AG04449 (cell line): ENCODE results near the gene NR6A1.

Experiments used
- CTCF ChIA-PET: fragments of 350-600 bp; formaldehyde crosslinking; extraction: SDS; loops from one replicate; lab custom pipeline; 2021; ENCODE audit warnings: antibody characterized with exemption; lab: Yijun Ruan, JAX
- POLR2A ChIA-PET: fragments of 400-600, 350-600 bp; formaldehyde crosslinking; extraction: SDS; loops from one replicate; lab custom pipeline; 2020; ENCODE audit warnings: antibody characterized with exemption, inconsistent platforms; lab: Yijun Ruan, JAX
- DNase-seq: peaks from one replicate; pipeline ENCODE4 v3.0.0-alpha.2; 2010; ENCODE audit warnings: low read depth, low spot score
- H3K4me3 ChIP-seq: 2 replicates; pipeline ENCODE4 v1.5.1; 2011; ENCODE audit warnings: low read depth, mild to moderate bottlenecking, control low read depth, low read length
- TF ChIP-seq, protein P1 (sequence below): IDR thresholded peaks from one replicate; pipeline ENCODE4 v1.5.1; 2011; ENCODE audit warnings: mild to moderate bottlenecking, moderate library complexity, low read length, control low read depth, inconsistent platforms; ENCODE audit not compliant: insufficient read depth; ENCODE audit errors: missing control alignments

NR6A1 gene

DNA sequence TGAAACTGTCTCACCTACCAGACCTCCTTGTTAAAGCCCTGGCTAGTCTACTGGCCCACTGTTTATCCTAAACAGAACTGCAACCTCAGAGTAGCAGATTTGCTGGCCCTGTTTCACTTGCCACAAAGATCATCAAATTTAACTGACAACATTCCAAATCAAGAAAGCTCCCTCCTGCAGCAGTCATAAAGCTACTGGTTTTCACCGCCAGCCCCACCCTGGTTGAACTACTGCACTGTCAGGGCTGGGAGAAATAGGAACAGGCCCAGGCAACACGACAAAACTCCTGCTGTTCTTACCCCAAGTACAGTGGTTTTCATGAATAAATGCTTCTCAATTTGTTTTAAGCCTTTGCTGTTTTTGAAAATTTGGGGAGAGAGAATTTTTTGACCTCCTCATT lies 63.0 kb downstream of the NR6A1 start:
- H3K4me3 ChIP-seq: no peak overlapping the region
- POLR2A ChIA-PET: interaction anchor here (1.7 kb wide), 1 partner anchor 49 kb away, joined by 14 read pairs; no protein-coding TSS in a partner anchor
- TF ChIP-seq, protein P1, sequence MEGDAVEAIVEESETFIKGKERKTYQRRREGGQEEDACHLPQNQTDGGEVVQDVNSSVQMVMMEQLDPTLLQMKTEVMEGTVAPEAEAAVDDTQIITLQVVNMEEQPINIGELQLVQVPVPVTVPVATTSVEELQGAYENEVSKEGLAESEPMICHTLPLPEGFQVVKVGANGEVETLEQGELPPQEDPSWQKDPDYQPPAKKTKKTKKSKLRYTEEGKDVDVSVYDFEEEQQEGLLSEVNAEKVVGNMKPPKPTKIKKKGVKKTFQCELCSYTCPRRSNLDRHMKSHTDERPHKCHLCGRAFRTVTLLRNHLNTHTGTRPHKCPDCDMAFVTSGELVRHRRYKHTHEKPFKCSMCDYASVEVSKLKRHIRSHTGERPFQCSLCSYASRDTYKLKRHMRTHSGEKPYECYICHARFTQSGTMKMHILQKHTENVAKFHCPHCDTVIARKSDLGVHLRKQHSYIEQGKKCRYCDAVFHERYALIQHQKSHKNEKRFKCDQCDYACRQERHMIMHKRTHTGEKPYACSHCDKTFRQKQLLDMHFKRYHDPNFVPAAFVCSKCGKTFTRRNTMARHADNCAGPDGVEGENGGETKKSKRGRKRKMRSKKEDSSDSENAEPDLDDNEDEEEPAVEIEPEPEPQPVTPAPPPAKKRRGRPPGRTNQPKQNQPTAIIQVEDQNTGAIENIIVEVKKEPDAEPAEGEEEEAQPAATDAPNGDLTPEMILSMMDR: no peak
- DNase-seq: no peak
- CTCF ChIA-PET: interaction anchor here (0.8 to 15.2 kb wide), 12 partner anchors 9 to 172 kb away, joined by 3 to 395 read pairs (median 4); no protein-coding TSS in a partner anchor

DNA sequence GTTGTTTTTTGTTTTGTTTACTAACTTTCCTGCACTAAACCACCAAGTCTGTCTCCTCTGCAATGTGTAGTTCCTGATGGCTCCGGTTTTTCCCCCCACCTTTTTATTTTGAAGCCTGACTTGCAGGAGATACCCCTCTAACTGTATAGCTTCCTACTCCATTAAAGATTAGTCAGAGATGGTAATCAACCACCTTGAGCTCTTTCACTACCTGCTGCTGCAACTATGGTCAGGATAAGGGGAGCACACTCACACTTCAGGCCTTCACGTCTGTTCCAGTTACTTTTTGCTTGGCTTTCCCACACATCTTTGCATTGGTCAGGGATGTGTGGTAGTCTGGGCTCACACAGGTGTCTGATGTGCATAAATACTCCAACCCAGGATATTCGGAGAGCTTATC lies 63.4 kb downstream of the NR6A1 start:
- ChIA-PET POLR2A (interaction anchor here (1.7 kb wide), 1 partner anchor 48 kb away, joined by 14 read pairs; no protein-coding TSS in a partner anchor), CTCF (interaction anchor here (0.8 to 15.2 kb wide), 9 partner anchors 9 to 154 kb away, joined by 3 to 395 read pairs (median 4); no protein-coding TSS in a partner anchor)
- TF ChIP-seq, protein P1: no peak
- no peak for DNase-seq
- no peak overlapping the region for H3K4me3 ChIP-seq

DNA sequence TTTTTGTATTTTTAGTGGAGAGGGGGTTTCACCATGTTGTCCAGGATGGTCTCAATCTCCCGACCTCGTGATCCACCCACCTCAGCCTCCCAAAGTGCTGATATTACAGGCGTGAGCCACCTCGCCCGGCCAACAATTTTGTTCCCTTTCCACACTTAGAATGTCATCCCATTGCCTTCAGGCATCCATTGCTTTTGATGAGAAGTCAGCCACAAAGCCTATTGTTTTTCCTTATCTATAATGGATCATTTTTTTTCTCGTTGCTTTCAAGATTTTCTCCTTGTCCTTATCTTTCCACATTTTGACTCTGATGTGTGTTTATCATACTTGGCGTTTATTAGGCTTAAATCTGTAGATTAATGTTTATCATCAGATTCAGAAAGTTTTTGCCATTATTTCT lies 64.4 kb downstream of the NR6A1 start:
- no peak overlapping the region for H3K4me3 ChIP-seq
- TF ChIP-seq, protein P1: no peak
- POLR2A ChIA-PET: no interaction called here
- no peak for DNase-seq
- CTCF ChIA-PET: interaction anchor here (1.0 kb wide), 1 partner anchor 89 kb away, joined by 3 read pairs; no protein-coding TSS in a partner anchor

DNA sequence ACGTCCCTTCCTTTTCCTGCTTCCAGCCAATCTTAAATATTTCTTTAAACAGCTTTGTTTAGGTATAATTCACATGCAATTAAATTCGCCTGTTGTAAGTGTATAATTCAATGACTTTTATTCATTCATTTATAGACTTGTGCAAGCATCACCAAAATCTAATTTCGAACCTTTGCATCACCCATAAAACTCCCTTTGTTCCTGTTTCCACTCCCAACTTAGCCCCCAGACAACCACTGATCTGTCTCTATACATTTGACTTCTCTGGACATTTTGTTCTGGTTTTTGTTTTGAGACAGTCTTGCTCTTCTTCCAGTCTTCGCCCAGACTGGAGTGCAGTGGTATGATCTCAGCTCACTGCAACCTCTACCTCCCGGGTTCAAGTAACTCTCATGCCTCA lies 71.5 kb downstream of the NR6A1 start:
- ChIA-PET CTCF (interaction anchor here (0.6 to 6.3 kb wide), 3 partner anchors 8 to 82 kb away, joined by 3 to 23 read pairs (median 3); no protein-coding TSS in a partner anchor), POLR2A (no interaction called here)
- no peak for DNase-seq
- TF ChIP-seq, protein P1: no peak
- H3K4me3 ChIP-seq: no peak overlapping the region

DNA sequence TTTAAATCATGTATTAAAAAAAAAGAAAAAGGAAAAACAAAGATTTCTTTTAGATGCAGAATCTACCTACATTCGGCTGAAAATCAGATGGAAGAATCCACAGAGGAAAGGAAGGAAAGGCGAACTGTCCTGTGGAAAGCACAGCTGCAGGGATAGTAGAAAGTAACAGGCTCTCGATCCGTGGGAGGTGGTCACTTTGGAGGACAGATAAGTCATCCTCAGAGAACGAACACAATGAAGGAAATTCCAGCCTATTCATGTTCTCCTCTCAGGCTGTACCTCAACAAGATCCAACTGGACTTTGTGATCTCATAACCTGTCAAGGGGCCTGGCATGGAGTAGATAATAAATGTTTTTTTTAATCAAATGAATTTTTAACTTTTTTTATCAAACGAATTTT lies 72.8 kb downstream of the NR6A1 start:
- TF ChIP-seq, protein P1: no peak
- ChIA-PET CTCF (interaction anchor here (1.0 to 6.3 kb wide), 5 partner anchors 9 to 81 kb away, joined by 3 to 23 read pairs (median 3); no protein-coding TSS in a partner anchor), POLR2A (interaction anchor here (0.6 to 1.0 kb wide), 2 partner anchors 39 to 428 kb away, joined by 3 to 6 read pairs; no protein-coding TSS in a partner anchor)
- DNase-seq: no peak
- no peak overlapping the region for H3K4me3 ChIP-seq
